ENCODE results near the gene SWI5.
A peak's percentile ranks its signal among the peaks of the same experiment; 100 is the strongest.

Gene SWI5

DNA sequence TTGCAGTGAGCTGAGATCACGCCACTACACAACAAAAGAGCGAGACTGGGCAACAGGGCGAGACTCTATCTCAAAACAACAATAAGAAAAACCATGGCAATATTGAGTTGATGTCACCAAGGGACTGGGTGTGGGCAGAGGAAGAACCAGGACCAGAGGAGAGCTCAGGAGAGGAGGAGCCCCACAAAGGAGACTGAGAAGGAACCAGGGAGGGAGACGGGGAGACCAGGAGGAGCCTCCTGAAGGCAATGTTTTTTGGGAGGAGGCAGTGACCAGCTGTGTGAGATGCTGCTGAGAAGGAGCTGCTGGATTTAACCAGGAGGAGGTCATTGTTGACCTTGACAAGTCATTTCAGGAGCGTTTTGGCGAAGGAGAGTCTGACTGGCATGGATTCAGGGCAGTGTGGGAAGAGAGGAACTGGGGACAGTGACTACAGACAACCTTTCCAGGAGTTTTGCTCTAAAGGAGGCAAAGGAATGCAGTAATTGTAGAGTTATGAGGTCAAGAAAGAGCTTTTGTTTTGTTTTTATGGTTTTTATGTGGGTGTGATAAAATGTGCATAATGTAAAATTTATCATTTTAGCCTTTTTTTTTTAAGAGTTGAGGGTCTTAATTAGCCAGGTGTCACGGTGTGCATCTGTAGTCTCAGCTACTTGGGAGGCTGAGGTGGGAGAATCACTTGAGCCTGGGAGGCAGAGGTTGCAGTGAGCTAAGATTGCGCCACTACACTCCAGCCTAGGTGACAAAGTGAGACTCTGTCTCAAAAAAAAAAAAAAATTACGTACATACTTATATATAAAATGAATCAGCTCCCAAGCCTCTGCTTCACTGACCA is 28.3 kb downstream of the SWI5 start:
- Histone ChIP-seq H3K14ac (ENCODE audit: low read length) (no peak overlapping the region), H3K79me1 (ENCODE audit: low read depth, low read length) (no peaks in the 10 kb centered on the region), H2AK5ac (ENCODE audit: low read depth, low read length) (no peak overlapping the region), H3K36me3 (replicated peaks in 1 of 2; ENCODE audit: control insufficient read depth in 2 of 2, insufficient read depth in 2 of 2, low read length in 2 of 2) (peaks cover 5 to 15% of the 10 kb centered on the region in 2 donors), H4K91ac (ENCODE audit: low read depth, low read length, poor library complexity) (no peak overlapping the region), H3K27ac (replicated peaks; ENCODE audit: low read length) (no peak overlapping the region), H2AFZ (ENCODE audit: low read length) (no peak overlapping the region), H2BK120ac (ENCODE audit: low read depth, low read length) (no peak overlapping the region), H2BK12ac (ENCODE audit: low read length) (no peak overlapping the region), H2BK5ac (ENCODE audit: low read length) (no peak overlapping the region), H3K4me2 (ENCODE audit: insufficient read depth, low read length, poor library complexity, severe bottlenecking) (no peak overlapping the region), H4K8ac (ENCODE audit: low read depth, low read length) (no peak overlapping the region), H3K4me3 (ENCODE audit: low read length in 2 of 2) (no peak overlapping the region), H3K18ac (ENCODE audit: low read length) (no peak overlapping the region), H3K4ac (ENCODE audit: low read length) (no peak overlapping the region), H3K9ac (ENCODE audit: low read depth, low read length, poor library complexity) (no peak overlapping the region), H3K27me3 (ENCODE audit: control insufficient read depth in 3 of 3, insufficient read depth in 3 of 3, low read depth in 1 of 3, low read length in 3 of 3) (no peaks in the 10 kb centered on the region), H3K23ac (ENCODE audit: low read depth, low read length, poor library complexity) (no peak overlapping the region), H3K4me1 (ENCODE audit: control insufficient read depth in 2 of 2, insufficient read depth in 1 of 2, low read depth in 1 of 2, low read length in 2 of 2) (no peaks in the 10 kb centered on the region), H2BK15ac (ENCODE audit: low read length) (no peak overlapping the region), H3K9me3 (replicated peaks in 1 of 2; ENCODE audit: control insufficient read depth in 2 of 2, insufficient read depth in 1 of 2, low read depth in 1 of 2, low read length in 2 of 2) (no peaks in the 10 kb centered on the region)
- WGBS, 2 donors (ENCODE audit: extremely low coverage in 2 of 2, insufficient read length in 2 of 2, insufficient replicate concordance in 1 of 2) = no CpG with 5 or more reads among the region's 9 CpGs
- no peak for DNase-seq (ENCODE audit: low spot score)

DNA sequence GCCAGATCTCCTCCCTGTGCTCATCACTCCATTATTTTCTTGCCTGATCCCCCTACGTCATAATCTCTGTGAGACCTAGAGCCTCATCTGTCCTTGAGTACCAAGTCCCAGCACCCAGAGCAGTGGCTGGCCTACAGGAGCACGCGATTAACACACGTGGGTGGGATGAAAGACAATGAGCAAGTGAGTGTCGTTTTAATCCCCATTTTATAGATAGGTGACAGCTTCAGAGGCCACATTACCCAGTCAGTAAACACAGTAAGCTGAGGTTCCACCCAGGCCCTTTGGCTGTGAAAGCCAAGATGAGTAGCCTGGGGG is 28.9 kb downstream of the SWI5 start:
- H2AFZ ChIP-seq (ENCODE audit: low read length) = no peak overlapping the region
- no peaks in the 10 kb centered on the region for H3K9me3 ChIP-seq (replicated peaks in 1 of 2; ENCODE audit: control insufficient read depth in 2 of 2, insufficient read depth in 1 of 2, low read depth in 1 of 2, low read length in 2 of 2)
- H2AK5ac ChIP-seq (ENCODE audit: low read depth, low read length) = no peak overlapping the region
- no peaks in the 10 kb centered on the region for H3K27me3 ChIP-seq (ENCODE audit: control insufficient read depth in 3 of 3, insufficient read depth in 3 of 3, low read depth in 1 of 3, low read length in 3 of 3)
- H3K79me1 ChIP-seq (ENCODE audit: low read depth, low read length) = no peaks in the 10 kb centered on the region
- H3K4me2 ChIP-seq (ENCODE audit: insufficient read depth, low read length, poor library complexity, severe bottlenecking) = no peak overlapping the region
- no peak overlapping the region for H3K18ac ChIP-seq (ENCODE audit: low read length)
- H3K27ac ChIP-seq (replicated peaks; ENCODE audit: low read length) = no peak overlapping the region
- no peak overlapping the region for H3K4ac ChIP-seq (ENCODE audit: low read length)
- H3K23ac ChIP-seq (ENCODE audit: low read depth, low read length, poor library complexity) = no peak overlapping the region
- no peak overlapping the region for H2BK15ac ChIP-seq (ENCODE audit: low read length)
- H2BK12ac ChIP-seq (ENCODE audit: low read length) = no peak overlapping the region
- H4K8ac ChIP-seq (ENCODE audit: low read depth, low read length) = no peak overlapping the region
- H3K4me1 ChIP-seq (ENCODE audit: control insufficient read depth in 2 of 2, insufficient read depth in 1 of 2, low read depth in 1 of 2, low read length in 2 of 2) = no peaks in the 10 kb centered on the region
- H3K9ac ChIP-seq (ENCODE audit: low read depth, low read length, poor library complexity) = no peak overlapping the region
- no CpG with 5 or more reads among the region's 5 CpGs for WGBS, 2 donors (ENCODE audit: extremely low coverage in 2 of 2, insufficient read length in 2 of 2, insufficient replicate concordance in 1 of 2)
- no peak overlapping the region for H3K14ac ChIP-seq (ENCODE audit: low read length)
- no peak overlapping the region for H3K4me3 ChIP-seq (ENCODE audit: low read length in 2 of 2)
- H2BK120ac ChIP-seq (ENCODE audit: low read depth, low read length) = no peak overlapping the region
- no peak overlapping the region for H2BK5ac ChIP-seq (ENCODE audit: low read length)
- DNase-seq (ENCODE audit: low spot score) = no peak
- peak overlapping the region; percentile 43 for H4K91ac ChIP-seq (ENCODE audit: low read depth, low read length, poor library complexity)
- H3K36me3 ChIP-seq (replicated peaks in 1 of 2; ENCODE audit: control insufficient read depth in 2 of 2, insufficient read depth in 2 of 2, low read length in 2 of 2) = peaks cover 11 to 21% of the 10 kb centered on the region in 2 donors

GRCh38 chr9:128309551-128309950 is 33.5 kb downstream of the SWI5 start:
- Histone ChIP-seq H3K4me3 (ENCODE audit: low read length in 2 of 2) (no peak overlapping the region), H3K14ac (ENCODE audit: low read length) (no peak overlapping the region), H3K18ac (ENCODE audit: low read length) (no peak overlapping the region), H2AFZ (ENCODE audit: low read length) (no peak overlapping the region), H2BK15ac (ENCODE audit: low read length) (no peak overlapping the region), H3K27ac (replicated peaks; ENCODE audit: low read length) (no peak overlapping the region), H3K36me3 (replicated peaks in 1 of 2; ENCODE audit: control insufficient read depth in 2 of 2, insufficient read depth in 2 of 2, low read length in 2 of 2) (peaks cover 31 to 48% of the 10 kb centered on the region in 2 donors), H3K9me3 (replicated peaks in 1 of 2; ENCODE audit: control insufficient read depth in 2 of 2, insufficient read depth in 1 of 2, low read depth in 1 of 2, low read length in 2 of 2) (no peaks in the 10 kb centered on the region), H2AK5ac (ENCODE audit: low read depth, low read length) (no peak overlapping the region), H3K79me1 (ENCODE audit: low read depth, low read length) (no peaks in the 10 kb centered on the region), H3K9ac (ENCODE audit: low read depth, low read length, poor library complexity) (no peak overlapping the region), H4K91ac (ENCODE audit: low read depth, low read length, poor library complexity) (no peak overlapping the region), H2BK120ac (ENCODE audit: low read depth, low read length) (no peak overlapping the region), H3K23ac (ENCODE audit: low read depth, low read length, poor library complexity) (no peak overlapping the region), H2BK5ac (ENCODE audit: low read length) (no peak overlapping the region), H2BK12ac (ENCODE audit: low read length) (no peak overlapping the region), H3K4ac (ENCODE audit: low read length) (no peak overlapping the region), H4K8ac (ENCODE audit: low read depth, low read length) (no peak overlapping the region), H3K4me1 (ENCODE audit: control insufficient read depth in 2 of 2, insufficient read depth in 1 of 2, low read depth in 1 of 2, low read length in 2 of 2) (no peaks in the 10 kb centered on the region), H3K27me3 (ENCODE audit: control insufficient read depth in 3 of 3, insufficient read depth in 3 of 3, low read depth in 1 of 3, low read length in 3 of 3) (no peaks in the 10 kb centered on the region), H3K4me2 (ENCODE audit: insufficient read depth, low read length, poor library complexity, severe bottlenecking) (no peak overlapping the region)
- WGBS, 2 donors (ENCODE audit: extremely low coverage in 2 of 2, insufficient read length in 2 of 2, insufficient replicate concordance in 1 of 2) = no CpG with 5 or more reads among the region's 16 CpGs
- DNase-seq (ENCODE audit: low spot score) = no peak

DNA sequence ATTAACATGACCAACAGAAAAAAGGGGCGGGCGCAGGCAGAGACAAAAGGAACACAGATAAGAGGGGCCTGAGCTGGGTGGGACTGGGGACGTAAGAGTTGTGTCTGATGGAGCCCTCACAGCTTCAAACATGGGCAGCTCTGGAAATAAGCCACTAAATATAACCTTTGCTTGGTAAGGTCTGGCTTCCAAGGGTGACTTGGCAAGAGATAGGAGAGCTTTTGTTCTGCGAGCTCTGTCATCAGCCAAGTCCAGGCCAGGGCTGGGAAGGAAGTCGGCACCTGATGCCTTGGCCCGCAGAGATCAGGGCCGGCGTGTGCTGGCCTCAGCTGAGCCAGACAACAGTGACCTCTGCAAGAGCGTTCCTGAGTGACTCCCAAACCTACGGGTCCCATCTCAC is 34.4 kb downstream of the SWI5 start:
- Histone ChIP-seq H2BK120ac (ENCODE audit: low read depth, low read length) (no peak overlapping the region), H3K36me3 (replicated peaks in 1 of 2; ENCODE audit: control insufficient read depth in 2 of 2, insufficient read depth in 2 of 2, low read length in 2 of 2) (peaks cover 35 to 57% of the 10 kb centered on the region in 2 donors), H2BK5ac (ENCODE audit: low read length) (no peak overlapping the region), H3K9me3 (replicated peaks in 1 of 2; ENCODE audit: control insufficient read depth in 2 of 2, insufficient read depth in 1 of 2, low read depth in 1 of 2, low read length in 2 of 2) (peaks cover 0 to 2% of the 10 kb centered on the region in 2 donors), H3K79me1 (ENCODE audit: low read depth, low read length) (no peaks in the 10 kb centered on the region), H4K91ac (ENCODE audit: low read depth, low read length, poor library complexity) (no peak overlapping the region), H2AK5ac (ENCODE audit: low read depth, low read length) (no peak overlapping the region), H3K4me1 (ENCODE audit: control insufficient read depth in 2 of 2, insufficient read depth in 1 of 2, low read depth in 1 of 2, low read length in 2 of 2) (no peaks in the 10 kb centered on the region), H3K18ac (ENCODE audit: low read length) (no peak overlapping the region), H2AFZ (ENCODE audit: low read length) (no peak overlapping the region), H2BK12ac (ENCODE audit: low read length) (no peak overlapping the region), H3K23ac (ENCODE audit: low read depth, low read length, poor library complexity) (peak overlapping the region; percentile 95), H2BK15ac (ENCODE audit: low read length) (no peak overlapping the region), H3K4me3 (ENCODE audit: low read length in 2 of 2) (no peak overlapping the region), H3K4me2 (ENCODE audit: insufficient read depth, low read length, poor library complexity, severe bottlenecking) (no peak overlapping the region), H3K4ac (ENCODE audit: low read length) (no peak overlapping the region), H3K9ac (ENCODE audit: low read depth, low read length, poor library complexity) (no peak overlapping the region), H3K27ac (replicated peaks; ENCODE audit: low read length) (no peak overlapping the region), H3K14ac (ENCODE audit: low read length) (no peak overlapping the region), H3K27me3 (ENCODE audit: control insufficient read depth in 3 of 3, insufficient read depth in 3 of 3, low read depth in 1 of 3, low read length in 3 of 3) (no peaks in the 10 kb centered on the region), H4K8ac (ENCODE audit: low read depth, low read length) (no peak overlapping the region)
- no CpG with 5 or more reads among the region's 10 CpGs for WGBS, 2 donors (ENCODE audit: extremely low coverage in 2 of 2, insufficient read length in 2 of 2, insufficient replicate concordance in 1 of 2)
- no peak for DNase-seq (ENCODE audit: low spot score)

Measured in neuronal stem cell (in vitro differentiated cells).